CD4-positive, alpha-beta T cell treated with Interleukin-4 for 4 hours (primary cell): Measurements from ENCODE around the gene MYOM1.
"Not testable (repeated sequence)": the region's sequence is repeated elsewhere in the genome, so short reads cannot be mapped to it uniquely, and the experiment has no call there.

Experiments
- DNase-seq: peaks from one replicate; pipeline ENCODE4 v3.0.0-alpha.2; 2020

MYOM1 gene

GRCh38 chr18:3248658-3249359, 29.0 kb upstream of the MYOM1 start:
- peak; percentile 81 for DNase-seq

- DNase-seq: peak; percentile 22
Observed at GRCh38 chr18:3248062-3248657, 28.4 kb upstream of the MYOM1 start.

- DNase-seq: peak; percentile 95
Observed at GRCh38 chr18:3247240-3248061, 27.7 kb upstream of the MYOM1 start, which contains the start of gene MYL12A. TSS of gene MYL12A (plus strand) at chr18:3247801. CDS start at chr18:3253248, 5,447 bp downstream.

- DNase-seq: no peak
Observed at GRCh38 chr18:3246635-3247239, 27.0 kb upstream of the MYOM1 start.

- DNase-seq: peak; percentile 79
Observed at GRCh38 chr18:3245853-3246634, 26.3 kb upstream of the MYOM1 start.

GRCh38 chr18:3245185-3245564, 25.4 kb upstream of the MYOM1 start:
- no peak for DNase-seq

GRCh38 chr18:3238742-3239141, 19.0 kb upstream of the MYOM1 start:
- DNase-seq: no peak

- DNase-seq: no peak
Observed at GRCh38 chr18:3236470-3236869, 16.7 kb upstream of the MYOM1 start.

GRCh38 chr18:3235846-3236245, 16.1 kb upstream of the MYOM1 start:
- no peak for DNase-seq

- no peak for DNase-seq
Observed at GRCh38 chr18:3234457-3234856, 14.7 kb upstream of the MYOM1 start.

GRCh38 chr18:3233433-3234168, 13.8 kb upstream of the MYOM1 start:
- DNase-seq: no peak

GRCh38 chr18:3233004-3233403, 13.2 kb upstream of the MYOM1 start:
- DNase-seq: no peak

- DNase-seq: no peak
Observed at GRCh38 chr18:3230401-3231334, 10.9 kb upstream of the MYOM1 start.

GRCh38 chr18:3226048-3226447, 6.3 kb upstream of the MYOM1 start:
- no peak for DNase-seq

- no peak for DNase-seq
Observed at GRCh38 chr18:3225588-3225987, 5.8 kb upstream of the MYOM1 start.

- DNase-seq: no peak
Observed at GRCh38 chr18:3224223-3224622, 4.5 kb upstream of the MYOM1 start.

GRCh38 chr18:3223356-3223755, 3.6 kb upstream of the MYOM1 start:
- no peak for DNase-seq

- DNase-seq: no peak
Observed at GRCh38 chr18:3221496-3221895, 1.7 kb upstream of the MYOM1 start.

GRCh38 chr18:3220868-3221267, 1.1 kb upstream of the MYOM1 start:
- not testable (repeated sequence) for DNase-seq

GRCh38 chr18:3219241-3219630, 532 bp downstream of the MYOM1 start:
- DNase-seq: no peak

GRCh38 chr18:3218819-3219218, 949 bp downstream of the MYOM1 start:
- no peak for DNase-seq
